Prostate gland (tissue), 2 donors: ENCODE data around the gene PIGX.

Source experiments
- CTCF ChIP-seq, 4 experiments: fragments of 200-600 bp in 2 of 4; fragments of 450-650 bp in 2 of 4; sonication (generic) in 2 of 4; IDR thresholded peaks; 1 replicate in 3 of 4; 2 replicates in 1 of 4; pipeline ENCODE4 v1.5.1; 2016 to 2019; ENCODE audit warnings: antibody characterized with exemption in 4 of 4, mild to moderate bottlenecking in 2 of 4, moderate library complexity in 2 of 4
- POLR2A ChIP-seq: fragments of 450-650 bp; IDR thresholded peaks from one replicate; pipeline ENCODE4 v1.6.1; 2016; ENCODE audit warnings: antibody characterized with exemption, mild to moderate bottlenecking
- POLR2AphosphoS5 ChIP-seq: sonication (generic); formaldehyde crosslinking; IDR thresholded peaks from one replicate; pipeline ENCODE4 v1.6.1; 2017; ENCODE audit warnings: antibody characterized with exemption

GRCh38 chr3:196757876-196758739 lies 45.9 kb downstream of the PIGX start:
- TF ChIP-seq CTCF (IDR thresholded peaks at IDR 0.05) (no peak), POLR2A (no peak), POLR2AphosphoS5 (no peak)
